ENCODE results near the gene CDC42EP1.

Gene CDC42EP1

GRCh38 chr22:37561212-37562048 is 1.1 kb downstream of the CDC42EP1 start:
- no peak for DNase-seq

- no peak for DNase-seq
These were observed 2.0 kb downstream of the CDC42EP1 start for GRCh38 chr22:37562049-37562875.

DNA sequence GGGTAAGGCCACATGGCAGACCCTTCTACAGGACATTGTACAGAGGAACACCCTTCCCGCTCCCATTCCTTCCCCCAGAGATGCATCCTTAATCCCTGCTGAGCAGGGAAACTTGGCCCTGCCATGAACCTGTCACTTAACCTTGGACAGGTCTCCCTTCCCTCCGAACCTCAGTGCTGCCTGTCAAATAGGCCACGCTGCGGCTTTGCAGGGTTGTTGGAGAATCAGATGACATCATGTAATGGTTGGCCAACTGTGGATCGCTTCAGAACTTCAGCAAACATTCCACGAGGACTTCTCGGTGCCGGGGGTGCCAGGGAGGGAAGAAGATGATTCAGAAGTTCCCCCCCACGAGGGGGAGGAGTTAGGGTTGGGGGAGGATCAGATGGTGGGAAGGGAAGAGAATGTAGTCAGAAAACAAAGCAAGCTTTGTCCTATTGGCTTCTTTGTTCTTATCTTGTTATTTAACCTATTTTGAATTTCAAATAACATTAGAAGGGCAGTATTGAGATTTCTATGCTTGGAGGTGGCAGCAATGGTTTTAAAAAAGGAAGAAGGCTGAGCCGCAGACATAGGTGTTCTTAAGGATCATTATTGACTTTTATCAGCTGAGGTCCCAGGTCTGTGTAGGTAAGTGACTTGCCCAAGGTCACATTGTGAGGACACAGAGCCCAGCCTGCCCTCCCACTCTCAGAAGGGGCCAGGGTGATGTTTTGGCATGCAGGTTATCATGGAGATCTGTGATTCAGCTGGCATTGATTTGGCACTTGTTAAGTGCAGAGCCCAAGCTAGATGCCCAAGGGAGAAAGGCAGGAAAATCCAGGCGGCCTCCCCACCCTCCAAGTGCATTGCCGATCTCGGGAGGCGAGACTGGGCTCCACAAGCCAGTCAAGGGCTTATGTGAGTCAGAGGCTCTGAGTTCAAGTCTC is 3.1 kb downstream of the CDC42EP1 start:
- DNase-seq: no peak

DNA sequence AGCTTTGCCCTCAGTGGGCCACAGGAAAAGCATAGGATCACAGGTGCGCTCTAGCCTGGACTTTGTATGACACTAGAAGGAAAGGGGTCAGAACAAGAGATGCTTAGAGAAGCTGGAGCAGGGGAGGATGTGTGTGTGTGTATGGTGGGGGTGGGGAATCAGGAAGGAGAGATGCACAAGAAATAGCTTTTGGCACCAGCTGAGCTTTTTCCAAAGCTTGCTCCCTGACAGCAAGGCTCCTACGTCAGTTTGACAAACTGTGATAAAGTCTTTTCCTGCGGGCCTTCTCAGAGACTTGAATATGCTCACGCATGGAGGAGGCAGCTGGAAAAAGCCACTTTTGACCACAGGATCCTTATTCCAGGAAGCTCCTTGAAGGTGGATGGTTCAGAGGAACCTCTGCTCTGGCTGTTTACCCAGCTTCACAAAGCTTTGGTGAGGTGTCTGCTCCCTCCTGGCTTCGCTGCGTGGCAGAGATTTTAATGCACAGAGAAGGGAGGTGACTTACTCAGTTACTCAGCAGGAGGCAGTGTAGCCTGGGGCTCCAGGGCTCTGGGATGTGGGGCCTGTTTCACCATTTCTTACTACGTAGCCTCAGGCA is 3.9 kb downstream of the CDC42EP1 start:
- no peak for DNase-seq

- DNase-seq: no peak
These were observed 5.5 kb downstream of the CDC42EP1 start for GRCh38 chr22:37565830-37566229.

DNA sequence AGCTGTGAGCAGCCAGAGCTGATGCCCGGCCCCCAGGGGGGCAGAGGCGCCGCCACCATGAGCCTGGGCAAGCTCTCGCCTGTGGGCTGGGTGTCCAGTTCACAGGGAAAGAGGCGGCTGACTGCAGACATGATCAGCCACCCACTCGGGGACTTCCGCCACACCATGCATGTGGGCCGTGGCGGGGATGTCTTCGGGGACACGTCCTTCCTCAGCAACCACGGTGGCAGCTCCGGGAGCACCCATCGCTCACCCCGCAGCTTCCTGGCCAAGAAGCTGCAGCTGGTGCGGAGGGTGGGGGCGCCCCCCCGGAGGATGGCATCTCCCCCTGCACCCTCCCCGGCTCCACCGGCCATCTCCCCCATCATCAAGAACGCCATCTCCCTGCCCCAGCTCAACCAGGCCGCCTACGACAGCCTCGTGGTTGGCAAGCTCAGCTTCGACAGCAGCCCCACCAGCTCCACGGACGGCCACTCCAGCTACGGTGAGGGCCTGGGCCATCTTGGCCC is 6.1 kb downstream of the CDC42EP1 start:
- no peak for DNase-seq

- DNase-seq: no peak
These were observed 6.9 kb downstream of the CDC42EP1 start for GRCh38 chr22:37566903-37567798.

DNA sequence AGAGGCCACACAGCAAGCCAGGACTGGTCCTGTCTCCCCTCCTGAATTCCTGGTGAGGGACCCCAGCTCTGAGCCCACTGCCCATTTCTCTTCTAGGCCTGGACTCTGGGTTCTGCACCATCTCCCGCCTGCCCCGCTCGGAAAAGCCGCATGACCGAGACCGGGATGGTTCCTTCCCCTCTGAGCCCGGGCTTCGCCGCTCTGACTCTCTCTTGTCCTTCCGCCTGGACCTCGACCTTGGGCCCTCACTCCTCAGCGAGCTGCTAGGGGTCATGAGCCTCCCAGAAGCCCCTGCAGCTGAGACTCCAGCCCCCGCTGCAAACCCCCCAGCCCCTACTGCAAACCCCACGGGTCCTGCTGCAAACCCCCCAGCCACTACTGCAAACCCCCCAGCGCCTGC is 7.7 kb downstream of the CDC42EP1 start:
- no peak for DNase-seq

DNA sequence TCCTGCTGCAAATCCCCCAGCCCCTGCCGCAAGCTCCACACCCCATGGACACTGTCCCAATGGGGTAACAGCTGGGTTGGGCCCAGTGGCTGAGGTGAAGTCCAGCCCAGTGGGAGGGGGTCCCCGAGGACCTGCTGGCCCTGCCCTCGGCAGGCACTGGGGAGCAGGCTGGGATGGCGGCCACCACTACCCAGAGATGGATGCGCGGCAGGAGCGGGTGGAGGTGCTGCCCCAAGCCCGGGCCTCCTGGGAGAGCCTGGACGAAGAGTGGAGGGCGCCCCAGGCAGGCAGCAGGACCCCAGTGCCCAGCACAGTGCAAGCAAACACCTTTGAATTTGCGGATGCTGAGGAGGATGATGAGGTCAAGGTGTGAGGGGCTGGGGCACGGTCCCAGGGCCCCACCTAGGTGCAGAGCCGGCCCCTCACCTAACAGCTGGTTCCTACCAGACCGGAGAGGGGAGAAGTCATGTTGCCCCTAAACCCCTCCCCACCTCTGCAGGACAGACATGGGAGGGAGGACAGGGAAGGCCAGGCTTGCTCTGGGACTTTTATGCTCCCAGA is 8.2 kb downstream of the CDC42EP1 start:
- no peak for DNase-seq

DNA sequence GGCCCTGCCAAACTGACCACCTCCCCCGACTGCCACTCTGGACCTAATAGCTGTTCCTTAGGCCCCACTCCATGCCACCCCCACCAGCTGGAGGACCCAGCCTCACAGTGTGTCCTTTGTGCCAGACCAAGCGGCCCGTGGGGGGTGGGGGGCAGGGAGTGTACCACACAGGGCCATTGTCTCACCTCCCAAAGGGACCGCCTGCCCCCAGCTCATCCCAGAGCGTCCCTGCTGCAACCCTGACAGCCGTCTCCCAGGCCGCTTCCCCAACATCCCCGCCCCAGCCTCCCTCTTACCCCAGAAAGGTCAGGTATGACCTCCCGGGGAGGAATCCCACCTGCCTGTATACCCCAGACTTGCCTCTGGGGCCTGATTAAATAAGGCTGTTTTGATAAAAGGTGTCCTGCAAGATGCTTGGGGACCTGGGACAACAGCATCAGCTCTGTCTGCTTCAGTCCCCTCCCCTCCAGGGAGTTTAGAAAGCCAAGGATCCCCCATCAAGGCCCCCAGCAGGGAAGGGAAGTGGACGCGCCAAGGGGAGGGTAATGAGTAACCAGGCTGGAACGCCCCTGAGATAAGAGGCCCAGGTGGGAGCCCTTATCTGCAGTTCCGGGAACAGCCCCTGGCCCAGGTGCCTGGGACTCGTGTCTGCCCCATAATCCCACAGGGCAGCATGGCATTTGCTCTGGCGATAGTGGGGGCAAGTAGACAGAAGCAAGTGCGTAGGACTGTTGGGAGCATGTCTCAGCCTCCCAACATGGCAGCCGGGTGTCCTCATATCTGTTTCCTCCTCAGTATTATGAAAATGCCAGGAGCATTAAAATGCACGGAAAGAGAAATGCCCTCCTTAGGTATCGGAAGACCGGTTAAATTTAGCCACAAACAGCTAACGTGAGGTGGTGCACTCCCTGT is 9.0 kb downstream of the CDC42EP1 start:
- no peak for DNase-seq

DNA sequence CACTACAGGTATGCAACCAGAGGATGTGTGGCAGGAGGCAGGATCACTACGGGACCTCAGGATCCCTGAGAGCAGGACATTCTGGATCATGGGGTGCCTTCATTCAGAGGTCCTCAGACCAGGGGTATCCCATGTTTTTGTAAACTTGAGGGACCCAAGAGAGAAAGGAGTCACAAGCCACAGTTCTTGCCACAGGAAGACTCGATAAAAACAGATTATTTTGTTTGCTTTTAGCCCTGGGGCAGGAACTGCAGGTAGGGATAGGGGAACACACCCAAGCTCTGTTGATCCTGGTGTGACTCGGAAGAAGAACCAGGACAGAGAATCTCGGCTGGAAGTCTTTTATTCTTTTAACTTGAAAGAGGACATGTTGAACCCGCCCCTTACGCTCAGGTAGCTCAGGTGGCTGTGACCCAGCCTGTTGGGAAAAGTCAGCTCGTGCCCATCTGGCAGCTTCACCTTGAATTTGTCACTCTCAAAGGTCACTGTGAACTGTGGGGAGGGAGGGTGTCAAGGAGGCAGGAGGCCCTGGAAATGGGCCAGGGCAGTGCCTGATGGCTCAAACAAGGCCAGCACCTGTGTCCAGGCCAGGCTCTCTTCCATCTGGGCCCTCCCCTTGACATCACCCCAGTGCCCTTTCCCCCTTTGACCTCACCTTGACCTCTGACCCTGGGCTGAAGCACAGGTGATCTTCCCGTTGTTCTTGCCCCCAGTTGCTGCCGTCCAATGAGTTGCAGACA is 9.8 kb downstream of the CDC42EP1 start:
- no peak for DNase-seq

DNA sequence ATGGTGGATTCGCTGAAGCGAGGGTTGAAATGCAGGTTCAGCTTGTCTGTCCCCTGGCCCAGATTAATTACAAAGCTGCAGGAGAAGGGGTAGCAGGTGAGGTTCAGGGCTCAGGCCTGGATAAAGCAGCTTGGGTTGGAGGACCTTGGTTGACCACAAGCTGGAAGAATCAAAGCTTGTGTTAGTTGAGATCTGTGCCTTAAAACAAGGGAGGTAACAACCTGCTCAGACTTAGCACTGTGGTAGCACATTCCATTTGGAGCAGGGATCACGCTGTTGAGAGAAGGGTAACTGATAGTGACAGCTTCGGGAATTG is 10.3 kb downstream of the CDC42EP1 start:
- no peak for DNase-seq

GRCh38 chr22:37571258-37571991 is 11.1 kb downstream of the CDC42EP1 start:
- DNase-seq: no peak

DNA sequence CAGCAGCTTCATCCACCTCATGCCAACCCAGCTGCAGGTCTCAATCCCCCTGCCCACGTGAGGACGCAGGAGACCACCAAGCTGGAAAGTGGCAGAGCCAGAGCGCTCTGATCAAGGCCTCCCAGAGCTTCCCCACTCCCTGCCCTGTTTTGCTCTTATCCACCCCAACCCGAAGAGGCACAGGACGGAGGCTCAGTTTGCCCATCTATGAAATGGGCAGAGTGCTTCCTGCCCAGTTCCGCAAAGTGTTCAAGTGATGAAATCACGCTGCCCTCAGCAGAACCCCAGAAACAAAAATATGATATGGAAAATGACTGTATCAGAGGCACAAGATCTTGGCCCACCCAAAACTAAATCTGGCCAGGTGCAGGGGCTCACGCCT is 11.7 kb downstream of the CDC42EP1 start:
- no peak for DNase-seq

DNA sequence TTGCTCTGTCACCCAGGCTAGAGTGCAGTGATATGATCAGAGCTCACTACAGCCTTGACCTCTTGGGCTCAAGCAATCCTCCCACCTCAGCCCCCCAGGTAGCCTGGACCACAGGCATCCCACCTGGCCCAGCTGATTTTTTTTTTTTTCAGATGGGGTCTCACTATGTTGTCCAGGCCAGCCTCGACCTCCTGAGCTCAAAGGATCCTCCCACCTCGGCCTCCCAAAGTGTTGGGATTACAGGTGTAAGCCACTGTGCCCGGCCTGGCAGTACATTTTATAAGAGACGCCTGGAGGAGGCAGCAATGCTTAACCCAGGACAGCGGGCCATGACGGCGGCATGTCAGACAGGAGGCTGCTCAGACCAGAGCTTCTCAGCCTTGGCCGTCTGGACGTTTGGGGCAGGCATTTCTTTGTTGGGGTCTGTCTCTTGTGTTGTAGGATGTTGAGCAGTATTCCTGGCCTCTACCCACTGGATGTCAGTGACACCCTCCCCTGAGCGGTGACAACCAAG is 15.3 kb downstream of the CDC42EP1 start:
- DNase-seq: no peak

DNA sequence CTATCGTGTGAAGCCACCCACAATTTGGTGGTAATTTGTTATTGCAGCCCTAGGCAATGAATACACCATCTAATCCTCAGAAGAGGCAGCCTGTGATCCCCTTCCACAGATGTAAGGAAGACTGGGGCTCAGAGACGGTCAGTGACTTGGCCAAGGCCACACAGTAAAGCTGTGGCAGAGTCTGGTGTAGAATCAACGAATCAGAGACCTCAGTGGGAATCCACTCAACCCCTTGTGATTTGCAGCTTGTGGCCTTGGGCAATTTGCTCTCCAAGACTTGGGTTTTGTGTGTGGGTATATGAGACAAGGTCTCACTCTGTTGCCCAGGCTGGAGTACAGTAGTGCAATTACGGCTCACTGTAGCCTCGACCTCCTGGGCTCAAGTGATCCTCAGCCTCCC is 17.7 kb downstream of the CDC42EP1 start:
- DNase-seq: no peak

DNA sequence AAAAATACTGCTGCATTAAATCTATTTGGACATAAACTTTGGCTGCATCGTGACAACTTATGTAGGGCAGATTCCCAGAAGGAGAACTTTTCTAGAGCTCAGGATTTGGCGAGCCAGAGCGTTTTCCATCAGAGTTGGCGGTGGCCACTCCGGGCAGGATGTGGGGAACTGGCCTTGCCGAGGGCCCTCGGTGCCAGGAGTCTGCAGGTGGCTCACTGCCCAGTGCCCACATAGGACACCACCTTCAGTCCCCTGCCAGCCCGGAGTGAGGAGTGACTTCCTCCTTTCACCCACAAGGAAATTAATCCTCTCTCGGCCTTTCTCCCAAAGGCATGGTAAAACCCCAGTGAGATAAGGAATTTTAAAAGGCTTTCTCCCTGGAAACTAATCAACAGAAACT is 21.2 kb downstream of the CDC42EP1 start:
- no peak for DNase-seq

DNA sequence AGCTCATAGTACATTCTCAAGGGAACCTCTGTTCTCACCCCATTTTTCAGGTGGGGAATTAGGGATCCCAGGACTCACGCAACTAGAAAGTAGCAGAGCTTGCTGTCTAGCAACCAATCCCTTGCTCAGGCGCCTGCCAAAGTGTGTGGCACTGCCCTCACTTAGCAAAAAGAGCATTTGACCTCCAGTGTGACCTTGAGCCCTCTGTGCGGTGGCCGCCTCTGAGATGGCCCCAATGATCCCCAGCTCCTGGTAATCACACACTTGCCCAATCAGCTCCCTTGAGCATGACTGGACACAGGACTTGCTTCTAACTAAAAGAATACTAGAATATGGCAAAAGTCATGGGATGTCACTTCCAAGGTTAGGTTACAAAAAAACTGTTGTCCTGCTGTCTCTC is 22.2 kb downstream of the CDC42EP1 start:
- DNase-seq: no peak
